B cell (primary cell): ENCODE results near the gene CCL26. TPM values are rescaled to one million over a fixed set of nuclear protein-coding genes. Genes with fewer than 3 reads are reported as not detected.

Source experiments
- ATAC-seq: fragments of 200-7000 bp; cut with Tn5 transposase; one replicate; pipeline ENCODE4 v1.10.0; 2021; ENCODE audit warnings: low read depth, mild to moderate bottlenecking, moderate number of reproducible peaks, moderate library complexity
- CTCF ChIA-PET: fragments of 350-600 bp; sonication (Branson Sonifier 250); formaldehyde crosslinking; loops from one replicate; lab custom pipeline; 2021; ENCODE audit warnings: antibody characterized with exemption, inconsistent platforms; lab: Charles Lee
- POLR2A ChIA-PET: fragments of 350-600 bp; sonication (Branson Sonifier 250); formaldehyde crosslinking; loops from one replicate; lab custom pipeline; 2021; ENCODE audit warnings: antibody characterized with exemption; lab: Charles Lee
- DNase-seq: peaks from one replicate; pipeline ENCODE4 v3.0.0; 2013
- H2AFZ ChIP-seq: 2 replicates; pipeline ENCODE4 v1.6.1; 2012; ENCODE audit warnings: mild to moderate bottlenecking, low read depth, low read length; ENCODE audit not compliant: insufficient read depth, poor library complexity, severe bottlenecking
- H3K27ac ChIP-seq, 2 donors: 1 replicate in 1 of 2; 2 replicates in 1 of 2; pipeline ENCODE4 v1.5.1; 2012 to 2013; ENCODE audit warnings: low read length in 2 of 2, mild to moderate bottlenecking in 2 of 2, moderate library complexity in 1 of 2
- H3K27me3 ChIP-seq, 4 experiments: fragments of 200-600 bp in 1 of 4; sonication (generic) in 1 of 4; replicated peaks in 1 of 4; 1 replicate in 2 of 4; 2 replicates in 2 of 4; pipeline versions ENCODE4 v1.6.1 to v1.7.0; 2013 to 2016; ENCODE audit warnings: low read length in 3 of 4, mild to moderate bottlenecking in 2 of 4, mixed read lengths in 1 of 4, moderate library complexity in 1 of 4; ENCODE audit not compliant: insufficient read depth in 4 of 4, control insufficient read depth in 3 of 4; ENCODE audit errors: control extremely low read depth in 1 of 4
- H3K36me3 ChIP-seq, 2 experiments: replicated peaks in 1 of 2; 1 replicate in 1 of 2; 2 replicates in 1 of 2; pipeline versions ENCODE4 v1.6.1 to v1.7.1; 2013; ENCODE audit warnings: low read length in 1 of 2; ENCODE audit not compliant: insufficient read depth in 2 of 2, control insufficient read depth in 1 of 2; ENCODE audit errors: control extremely low read depth in 1 of 2, extremely low read depth in 1 of 2
- H3K4me1 ChIP-seq, 2 donors: fragments of 200-600 bp in 1 of 2; sonication (generic) in 1 of 2; 1 replicate in 1 of 2; 2 replicates in 1 of 2; pipeline versions ENCODE4 v1.5.1 to v1.6.1; 2013 to 2017; ENCODE audit warnings: low read length in 2 of 2; ENCODE audit not compliant: control insufficient read depth in 2 of 2, insufficient read depth in 2 of 2
- H3K4me2 ChIP-seq: replicated peaks from 2 replicates; pipeline ENCODE3; 2012; ENCODE audit warnings: mild to moderate bottlenecking, low read depth, low read length; ENCODE audit not compliant: poor library complexity, severe bottlenecking
- H3K4me3 ChIP-seq, 5 experiments: fragments of 200-600 bp in 1 of 5; sonication (generic) in 1 of 5; 1 replicate in 3 of 5; 2 replicates in 2 of 5; pipeline versions ENCODE4 v1.5.1 to v1.7.0; 2011 to 2016; ENCODE audit warnings: low read length in 4 of 5, mild to moderate bottlenecking in 4 of 5, low read depth in 2 of 5, control low read depth in 1 of 5, moderate library complexity in 1 of 5; ENCODE audit not compliant: insufficient read depth in 1 of 5; ENCODE audit errors: control extremely low read depth in 1 of 5, extremely low read depth in 1 of 5
- H3K79me2 ChIP-seq: fragments of 200-600 bp; sonication (generic); one replicate; pipeline ENCODE4 v1.6.0; 2016; ENCODE audit warnings: low read length; ENCODE audit not compliant: control insufficient read depth, insufficient read depth
- H3K9ac ChIP-seq: fragments of 200-600 bp; sonication (generic); 2 replicates; pipeline ENCODE4 v1.6.1; 2017; ENCODE audit warnings: mild to moderate bottlenecking, low read length, moderate library complexity
- H3K9me3 ChIP-seq, 3 donors: one replicate each; pipeline versions ENCODE4 v1.6.1 to v1.7.1; 2013; ENCODE audit warnings: low read length in 2 of 3; ENCODE audit not compliant: control insufficient read depth in 2 of 3, insufficient read depth in 1 of 3; ENCODE audit errors: control extremely low read depth in 1 of 3
- H4K20me1 ChIP-seq: 2 replicates; pipeline ENCODE4 v1.6.0; 2012; ENCODE audit warnings: mild to moderate bottlenecking, low read length; ENCODE audit not compliant: insufficient read depth, control insufficient read depth, poor library complexity, severe bottlenecking
- H3K27ac Mint-ChIP-seq: one replicate; pipeline ENCODE4 v1.8.0; 2021; ENCODE audit warnings: mixed read lengths
- H3K27me3 Mint-ChIP-seq: one replicate; pipeline ENCODE4 v1.8.0; 2021; ENCODE audit warnings: mixed read lengths
- H3K4me1 Mint-ChIP-seq: one replicate; pipeline ENCODE4 v1.8.0; 2021; ENCODE audit warnings: mixed read lengths
- H3K4me3 Mint-ChIP-seq: one replicate; pipeline ENCODE4 v1.8.0; 2021; ENCODE audit warnings: mixed read lengths
- H3K9me3 Mint-ChIP-seq: one replicate; pipeline ENCODE4 v1.8.0; 2022; ENCODE audit warnings: mixed read lengths; ENCODE audit not compliant: insufficient read depth
- EZH2 ChIP-seq: IDR thresholded peaks from 2 replicates; pipeline ENCODE4 v1.6.1; 2012; ENCODE audit warnings: borderline replicate concordance, low read depth, mild to moderate bottlenecking, moderate library complexity, low read length; ENCODE audit not compliant: insufficient read depth, poor library complexity, severe bottlenecking
- WGBS: methylation state at CpG from one replicate; pipeline ENCODE4 v1.1.5; 2013; ENCODE audit warnings: missing lambda C conversion rate; ENCODE audit not compliant: insufficient coverage; 5-methylcytosine and 5-hydroxymethylcytosine counted together
- intact Hi-C: fragments of 100-400 bp; cut with micrococcal nuclease; formaldehyde crosslinking; loops from one replicate; pipeline ENCODE4 v1.10.0; 2022
- polyA plus RNA-seq: library from polyadenylated mRNA; depleted of rRNA; stranded (reverse); fragments of >200 nt; gene quantifications from 2 replicates; pipeline ENCODE4 v1.2.3, GENCODE V29; 2012
- total RNA-seq, 2 donors: library from RNA; stranded (reverse); fragments of 120-200 nt in 1 of 2; gene quantifications; 1 replicate in 1 of 2; 2 replicates in 1 of 2; pipeline versions ENCODE4 v1.2.3 to v1.2.4, GENCODE V29; 2013 to 2022
- TF ChIP-seq, protein P1 (sequence below): fragments of 200-600 bp; IDR thresholded peaks from one replicate; pipeline ENCODE4 v1.8.0; 2022; ENCODE audit warnings: antibody characterized with exemption, mild to moderate bottlenecking

CCL26 gene
- total and polyA plus RNA-seq, 2 donors (not counting 1 experiment from before 2014, with no cell fraction given) = not detected

DNA sequence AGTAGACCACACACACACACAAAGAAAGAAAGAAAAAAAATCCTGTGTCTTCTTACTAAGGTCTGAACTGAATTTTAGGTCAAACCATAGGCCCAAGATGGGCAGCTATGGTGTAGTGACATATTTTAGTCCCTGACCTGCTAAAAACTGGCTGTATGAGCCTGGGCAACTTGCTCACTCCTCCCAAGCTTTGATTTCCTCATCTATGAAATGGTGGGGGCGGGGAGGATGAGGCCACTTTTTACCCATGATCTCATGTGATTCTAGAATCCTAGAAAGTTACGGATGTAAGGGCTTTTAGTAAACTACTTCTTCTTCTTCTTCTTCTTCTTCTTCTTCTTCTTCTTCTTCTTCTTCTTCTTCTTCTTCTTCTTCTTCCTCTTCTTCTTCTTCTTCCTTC is 47.7 kb upstream of the CCL26 start:
- POLR2A ChIA-PET = no interaction called here

DNA sequence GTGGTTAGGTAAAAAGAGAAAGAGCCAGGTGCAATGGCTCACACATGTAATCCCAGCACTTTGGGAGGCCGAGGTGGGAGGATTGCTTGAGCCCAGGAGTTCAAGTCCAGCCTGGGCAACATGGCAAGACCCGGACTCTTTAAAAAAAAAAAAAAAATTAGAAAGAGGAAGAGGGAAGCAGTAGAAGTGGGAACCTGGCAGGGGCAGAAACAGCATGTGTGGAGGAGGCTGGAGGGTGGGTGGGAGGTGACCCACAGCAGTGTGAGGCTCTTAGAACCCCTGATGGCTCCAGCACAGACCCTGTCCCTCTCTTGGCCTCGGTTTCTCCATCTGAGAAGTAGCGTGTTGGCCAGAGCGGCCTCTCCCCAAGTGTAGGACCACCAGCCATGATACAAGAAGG is 46.5 kb upstream of the CCL26 start:
- Histone ChIP-seq H3K4me1 (no peaks in the 10 kb centered on the region), H3K79me2 (no peaks in the 10 kb centered on the region), H3K4me2 (no peak overlapping the region), H3K27me3 (peaks cover 0 to 3% (median 0%) of the 10 kb centered on the region in 4 experiments), H3K36me3 (no peaks in the 10 kb centered on the region), H3K27ac (no peak overlapping the region), H2AFZ (no peak overlapping the region), H4K20me1 (no peaks in the 10 kb centered on the region), H3K9me3 (no peaks in the 10 kb centered on the region), H3K9ac (no peak overlapping the region), H3K4me3 (no peak overlapping the region)
- no peak for TF ChIP-seq EZH2
- TF ChIP-seq, protein P1, sequence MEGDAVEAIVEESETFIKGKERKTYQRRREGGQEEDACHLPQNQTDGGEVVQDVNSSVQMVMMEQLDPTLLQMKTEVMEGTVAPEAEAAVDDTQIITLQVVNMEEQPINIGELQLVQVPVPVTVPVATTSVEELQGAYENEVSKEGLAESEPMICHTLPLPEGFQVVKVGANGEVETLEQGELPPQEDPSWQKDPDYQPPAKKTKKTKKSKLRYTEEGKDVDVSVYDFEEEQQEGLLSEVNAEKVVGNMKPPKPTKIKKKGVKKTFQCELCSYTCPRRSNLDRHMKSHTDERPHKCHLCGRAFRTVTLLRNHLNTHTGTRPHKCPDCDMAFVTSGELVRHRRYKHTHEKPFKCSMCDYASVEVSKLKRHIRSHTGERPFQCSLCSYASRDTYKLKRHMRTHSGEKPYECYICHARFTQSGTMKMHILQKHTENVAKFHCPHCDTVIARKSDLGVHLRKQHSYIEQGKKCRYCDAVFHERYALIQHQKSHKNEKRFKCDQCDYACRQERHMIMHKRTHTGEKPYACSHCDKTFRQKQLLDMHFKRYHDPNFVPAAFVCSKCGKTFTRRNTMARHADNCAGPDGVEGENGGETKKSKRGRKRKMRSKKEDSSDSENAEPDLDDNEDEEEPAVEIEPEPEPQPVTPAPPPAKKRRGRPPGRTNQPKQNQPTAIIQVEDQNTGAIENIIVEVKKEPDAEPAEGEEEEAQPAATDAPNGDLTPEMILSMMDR = no peak
- ATAC-seq = no peak
- DNase-seq = no peak
- CTCF ChIA-PET = no interaction called here
- no peak overlapping the region for H3K4me3 Mint-ChIP-seq
- H3K9me3 Mint-ChIP-seq = no peaks in the 10 kb centered on the region
- intact Hi-C loops = no loop called here
- no peaks in the 10 kb centered on the region for H3K4me1 Mint-ChIP-seq
- peaks cover 24% of the 10 kb centered on the region for H3K27me3 Mint-ChIP-seq
- POLR2A ChIA-PET = no interaction called here
- H3K27ac Mint-ChIP-seq = no peak overlapping the region
- WGBS = 54% methylated on average over 2 of the region's 5 CpGs

More for the DNA sequence above, 47.7 kb upstream of the CCL26 start:
- Histone ChIP-seq H3K4me1 (no peaks in the 10 kb centered on the region), H3K36me3 (no peaks in the 10 kb centered on the region), H4K20me1 (no peaks in the 10 kb centered on the region), H3K27ac (no peak overlapping the region), H3K9ac (no peak overlapping the region), H3K4me3 (no peak overlapping the region), H3K79me2 (no peaks in the 10 kb centered on the region), H3K4me2 (no peak overlapping the region), H2AFZ (no peak overlapping the region), H3K9me3 (no peaks in the 10 kb centered on the region), H3K27me3 (peaks cover 0 to 3% (median 0%) of the 10 kb centered on the region in 4 experiments)
- no peak overlapping the region for H3K4me3 Mint-ChIP-seq
- WGBS = no CpG with 5 or more reads among the region's 2 CpGs
- H3K9me3 Mint-ChIP-seq = no peaks in the 10 kb centered on the region
- DNase-seq (no peak), ATAC-seq (no peak)
- TF ChIP-seq, protein P1 = no peak
- TF ChIP-seq EZH2 = no peak
- intact Hi-C loops = no loop called here
- no peaks in the 10 kb centered on the region for H3K4me1 Mint-ChIP-seq
- CTCF ChIA-PET = no interaction called here
- H3K27me3 Mint-ChIP-seq = peaks cover 18% of the 10 kb centered on the region
- H3K27ac Mint-ChIP-seq = no peak overlapping the region
